Endothelial cell of umbilical vein (primary cell): ENCODE results near the gene TTC21A. TPM values are rescaled to one million over a fixed set of nuclear protein-coding genes. Genes with fewer than 3 reads are reported as not detected.

Source experiments
- BruUV-seq: library from RNA; stranded (reverse); fragments of 400-500 nt; replicated peaks from 2 replicates; lab custom pipeline; 2021; lab: Mats Ljungman, UMichigan
- CTCF ChIA-PET: fragments of 300-600, 350-600 bp; sonication (Branson Sonifier 250); formaldehyde crosslinking; loops from one replicate; lab custom pipeline; 2021; ENCODE audit warnings: antibody characterized with exemption, inconsistent platforms; lab: Charles Lee
- POLR2A ChIA-PET: fragments of 300-600, 350-600 bp; sonication (Branson Sonifier 250); formaldehyde crosslinking; loops from one replicate; lab custom pipeline; 2021; ENCODE audit warnings: antibody characterized with exemption, inconsistent platforms; lab: Charles Lee
- DNase-seq: peaks from one replicate; pipeline ENCODE4 v3.0.0-alpha.2; 2011; ENCODE audit warnings: low read depth, low spot score
- FAIRE-seq: peaks from 2 replicates; lab custom pipeline; 2011; peaks lifted over from hg19 to GRCh38; lab: Jason Lieb, UNC
- H2AFZ ChIP-seq: 2 replicates; pipeline ENCODE4 v1.6.0; 2012; ENCODE audit warnings: low read depth, low read length, control low read depth, inconsistent platforms
- H3K27ac ChIP-seq: 2 replicates; pipeline ENCODE4 v1.5.1; 2011; ENCODE audit warnings: low read depth, mild to moderate bottlenecking, control low read depth, low read length, moderate library complexity; ENCODE audit not compliant: insufficient read depth
- H3K27me3 ChIP-seq, 2 experiments: 2 replicates each; pipeline versions ENCODE4 v1.6.0 to v1.6.1; 2011; ENCODE audit warnings: low read length in 2 of 2, mixed read lengths in 1 of 2; ENCODE audit not compliant: control insufficient read depth in 2 of 2, insufficient read depth in 2 of 2
- H3K36me3 ChIP-seq, 2 experiments: 2 replicates in 1 of 2; 3 replicates in 1 of 2; pipeline ENCODE4 v1.5.1; 2011; ENCODE audit warnings: low read length in 2 of 2, mild to moderate bottlenecking in 1 of 2, moderate library complexity in 1 of 2; ENCODE audit not compliant: control insufficient read depth in 2 of 2, insufficient read depth in 2 of 2; ENCODE audit errors: extremely low read depth in 1 of 2
- H3K4me1 ChIP-seq: 3 replicates; pipeline ENCODE4 v1.5.1; 2011; ENCODE audit warnings: mild to moderate bottlenecking, low read length; ENCODE audit not compliant: control insufficient read depth, insufficient read depth; ENCODE audit errors: extremely low read depth
- H3K4me2 ChIP-seq: 2 replicates; pipeline ENCODE4 v1.6.1; 2011; ENCODE audit warnings: low read length, control low read depth, mixed read lengths; ENCODE audit not compliant: insufficient read depth
- H3K4me3 ChIP-seq, 3 experiments: fragments of 200-600 bp in 1 of 3; sonication (generic), shearing (Covaris generic) in 1 of 3; replicated peaks in 1 of 3; 2 replicates each; pipeline ENCODE4 v1.5.1; 2011 to 2016; ENCODE audit warnings: control low read depth in 3 of 3, low read length in 3 of 3, mild to moderate bottlenecking in 2 of 3, inconsistent platforms in 1 of 3, low read depth in 1 of 3, moderate library complexity in 1 of 3; ENCODE audit not compliant: insufficient read depth in 1 of 3
- H3K79me2 ChIP-seq: 2 replicates; pipeline ENCODE4 v1.6.0; 2012; ENCODE audit warnings: low read length, inconsistent platforms; ENCODE audit not compliant: control insufficient read depth, insufficient read depth
- H3K9ac ChIP-seq: replicated peaks from 2 replicates; pipeline ENCODE3; 2011; ENCODE audit warnings: low read length, control low read depth; ENCODE audit not compliant: insufficient read depth; ENCODE audit errors: extremely low read depth
- H3K9me1 ChIP-seq: replicated peaks from 3 replicates; pipeline ENCODE4 v1.6.0; 2011; ENCODE audit warnings: mild to moderate bottlenecking, low read length; ENCODE audit not compliant: control insufficient read depth, insufficient read depth; ENCODE audit errors: extremely low read depth
- H3K9me3 ChIP-seq: replicated peaks from 2 replicates; pipeline ENCODE4 v1.5.1; 2012; ENCODE audit warnings: low read length, inconsistent platforms; ENCODE audit not compliant: control insufficient read depth, insufficient read depth
- H4K20me1 ChIP-seq: replicated peaks from 2 replicates; pipeline ENCODE3; 2011; ENCODE audit warnings: mild to moderate bottlenecking, low read length; ENCODE audit not compliant: control insufficient read depth, insufficient read depth; ENCODE audit errors: extremely low read depth
- EZH2 ChIP-seq: IDR thresholded peaks from 2 replicates; pipeline ENCODE4 v1.6.1; 2012; ENCODE audit warnings: borderline replicate concordance, low read depth, mild to moderate bottlenecking, moderate library complexity, low read length, inconsistent platforms; ENCODE audit not compliant: severe bottlenecking
- FOS ChIP-seq: IDR thresholded peaks from 2 replicates; pipeline ENCODE4 v1.6.1; 2011; ENCODE audit warnings: mild to moderate bottlenecking, low read length, moderate library complexity, borderline replicate concordance; ENCODE audit not compliant: insufficient read depth
- GATA2 ChIP-seq: IDR thresholded peaks from 2 replicates; pipeline ENCODE4 v1.7.0; 2011; ENCODE audit warnings: low read depth, mild to moderate bottlenecking, moderate library complexity, mixed read lengths, low read length; ENCODE audit not compliant: insufficient read length, insufficient read depth
- JUN ChIP-seq: IDR thresholded peaks from 2 replicates; pipeline ENCODE4 v1.6.1; 2011; ENCODE audit warnings: borderline replicate concordance, low read depth; ENCODE audit not compliant: insufficient read length, insufficient read depth
- MYC ChIP-seq: IDR thresholded peaks from one replicate; pipeline ENCODE4 v1.6.1; 2011; ENCODE audit warnings: mild to moderate bottlenecking, low read depth, low read length
- POLR2A ChIP-seq: IDR thresholded peaks from 2 replicates; pipeline ENCODE4 v1.6.1; 2012; ENCODE audit warnings: low read depth, mild to moderate bottlenecking, control low read depth, low read length
- POLR2AphosphoS5 ChIP-seq: IDR thresholded peaks from 2 replicates; pipeline ENCODE4 v1.6.1; 2012; ENCODE audit warnings: low read depth, mild to moderate bottlenecking, control low read depth, low read length, moderate library complexity; ENCODE audit not compliant: insufficient read depth
- dilution Hi-C: fragments of 300-500 bp; cut with MboI; formaldehyde crosslinking; loops from one replicate; pipeline ENCODE4 v1.15.0; 2019; ENCODE audit warnings: low sequenced_read_pairs; ENCODE audit not compliant: extremely low pct_ligation_motif_present
- intact Hi-C: fragments of 100-400 bp; cut with micrococcal nuclease; formaldehyde crosslinking; loops from one replicate; pipeline ENCODE4 v1.10.0; 2022
- polyA plus RNA-seq, 4 experiments: library from polyadenylated mRNA; depleted of rRNA in 3 of 4; stranded (reverse) in 3 of 4; unstranded in 1 of 4; fragments of >200 nt; gene quantifications; 2 replicates each; pipeline versions ENCODE4 v1.2.1 to v1.2.3, GENCODE V29; 2011 to 2012; ENCODE audit warnings: missing spikeins in 1 of 4
- total RNA-seq: library from RNA; stranded (reverse); gene quantifications from 2 replicates; pipeline ENCODE4 v1.2.3, GENCODE V29; 2021
- TF ChIP-seq, protein P1 (sequence below), 2 donors: IDR thresholded peaks; 1 replicate in 1 of 2; 2 replicates in 1 of 2; pipeline ENCODE4 v1.5.1; 2011; ENCODE audit warnings: low read length in 2 of 2, mild to moderate bottlenecking in 2 of 2, moderate library complexity in 2 of 2, control low read depth in 1 of 2, inconsistent platforms in 1 of 2, low read depth in 1 of 2; ENCODE audit not compliant: insufficient read depth in 1 of 2; ENCODE audit errors: extremely low read depth in 1 of 2
- TF ChIP-seq, protein P2 (sequence below): IDR thresholded peaks from 2 replicates; pipeline ENCODE4 v1.6.1; 2011; ENCODE audit not compliant: insufficient read depth, insufficient read length

Gene TTC21A
- total and polyA plus RNA-seq, 2 donors (not counting 3 experiments of a cell fraction or from before 2014, with no cell fraction given), result 4.7 to 7.8 TPM

DNA sequence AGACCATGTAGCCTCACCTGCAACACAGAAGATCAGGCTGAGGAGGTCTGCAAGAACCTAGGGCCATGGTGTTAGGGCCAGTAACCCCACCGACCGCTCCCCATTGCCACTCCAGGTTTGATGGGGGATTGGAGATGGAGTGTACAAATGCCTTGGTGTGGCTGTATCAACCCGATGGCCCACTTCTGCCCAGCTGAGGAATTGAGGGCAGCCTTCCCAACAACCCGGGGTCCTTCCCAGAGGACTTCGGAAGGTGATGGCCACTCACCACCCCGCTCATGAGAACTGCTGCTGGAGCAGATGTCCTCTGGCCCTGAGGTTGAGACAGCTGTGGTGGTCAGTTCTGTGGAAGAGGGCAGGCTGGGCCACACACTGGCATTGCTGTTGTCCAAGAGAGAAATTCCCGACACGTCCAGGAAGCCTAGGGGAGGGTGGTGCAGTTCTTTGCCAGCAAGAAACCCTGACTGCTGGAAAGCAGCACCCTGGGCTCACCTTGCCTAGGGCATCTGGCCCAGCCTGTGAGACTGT lies 8.9 kb upstream of the TTC21A start:
- TF ChIP-seq EZH2 (no peak), POLR2AphosphoS5 (no peak), FOS (no peak)
- TF ChIP-seq, protein P1, sequence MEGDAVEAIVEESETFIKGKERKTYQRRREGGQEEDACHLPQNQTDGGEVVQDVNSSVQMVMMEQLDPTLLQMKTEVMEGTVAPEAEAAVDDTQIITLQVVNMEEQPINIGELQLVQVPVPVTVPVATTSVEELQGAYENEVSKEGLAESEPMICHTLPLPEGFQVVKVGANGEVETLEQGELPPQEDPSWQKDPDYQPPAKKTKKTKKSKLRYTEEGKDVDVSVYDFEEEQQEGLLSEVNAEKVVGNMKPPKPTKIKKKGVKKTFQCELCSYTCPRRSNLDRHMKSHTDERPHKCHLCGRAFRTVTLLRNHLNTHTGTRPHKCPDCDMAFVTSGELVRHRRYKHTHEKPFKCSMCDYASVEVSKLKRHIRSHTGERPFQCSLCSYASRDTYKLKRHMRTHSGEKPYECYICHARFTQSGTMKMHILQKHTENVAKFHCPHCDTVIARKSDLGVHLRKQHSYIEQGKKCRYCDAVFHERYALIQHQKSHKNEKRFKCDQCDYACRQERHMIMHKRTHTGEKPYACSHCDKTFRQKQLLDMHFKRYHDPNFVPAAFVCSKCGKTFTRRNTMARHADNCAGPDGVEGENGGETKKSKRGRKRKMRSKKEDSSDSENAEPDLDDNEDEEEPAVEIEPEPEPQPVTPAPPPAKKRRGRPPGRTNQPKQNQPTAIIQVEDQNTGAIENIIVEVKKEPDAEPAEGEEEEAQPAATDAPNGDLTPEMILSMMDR (IDR thresholded peaks at IDR 0.05; ENCODE audit: extremely low read depth in 1 of 2, insufficient read depth in 1 of 2, low read depth in 1 of 2, low read length in 2 of 2), result no peak
- dilution Hi-C loops, result no loop called here
- H3K9me1 ChIP-seq, result no peaks in the 10 kb centered on the region
- DNase-seq (no peak), FAIRE-seq (no peak)
- H3K27me3 ChIP-seq, result no peaks in the 10 kb centered on the region
- no TSS peak for BruUV-seq
- H2AFZ ChIP-seq, result no peak overlapping the region
- H3K4me2 ChIP-seq, result no peak overlapping the region
- ChIA-PET POLR2A (no interaction called here), CTCF (no interaction called here)
- no peaks in the 10 kb centered on the region for H3K4me1 ChIP-seq
- peaks cover 24 to 39% of the 10 kb centered on the region in 2 experiments for H3K36me3 ChIP-seq
- H3K9ac ChIP-seq, result no peak overlapping the region
- H4K20me1 ChIP-seq, result no peaks in the 10 kb centered on the region
- H3K9me3 ChIP-seq, result no peaks in the 10 kb centered on the region
- no peak overlapping the region for H3K4me3 ChIP-seq
- peaks cover 14% of the 10 kb centered on the region for H3K79me2 ChIP-seq
- intact Hi-C loops, result no loop called here
- H3K27ac ChIP-seq, result no peak overlapping the region

DNA sequence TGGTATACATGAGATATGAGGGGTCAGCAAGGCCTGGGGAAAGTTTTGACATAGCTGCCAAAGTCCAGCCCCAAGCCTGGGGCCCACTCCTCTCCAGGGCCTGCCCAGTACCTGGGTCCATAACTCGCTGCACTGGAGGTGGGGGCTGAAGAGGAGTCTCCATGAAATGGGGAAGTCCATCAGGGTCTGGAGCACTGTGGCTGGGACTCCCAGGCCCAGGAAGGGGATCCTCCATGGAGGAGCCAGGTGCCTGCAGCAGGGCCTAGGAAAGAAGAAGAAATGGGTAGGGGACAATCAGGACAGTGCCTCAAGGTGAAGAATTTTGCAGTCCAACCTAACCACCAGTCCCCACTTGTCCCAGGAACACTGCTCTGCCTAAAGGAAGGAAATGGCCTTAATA lies 8.2 kb upstream of the TTC21A start:
- dilution Hi-C loops (no loop called here), intact Hi-C loops (no loop called here)
- no peaks in the 10 kb centered on the region for H3K9me1 ChIP-seq
- H2AFZ ChIP-seq, result no peak overlapping the region
- POLR2A ChIA-PET, result no interaction called here
- FAIRE-seq, result no peak
- no peak overlapping the region for H3K4me2 ChIP-seq
- no peak overlapping the region for H3K4me3 ChIP-seq
- no peaks in the 10 kb centered on the region for H3K27me3 ChIP-seq
- no peak overlapping the region for H3K27ac ChIP-seq
- DNase-seq, result no peak
- no peaks in the 10 kb centered on the region for H3K4me1 ChIP-seq
- BruUV-seq, result no TSS peak
- no peak for TF ChIP-seq JUN
- TF ChIP-seq GATA2, result no peak
- TF ChIP-seq MYC, result no peak
- TF ChIP-seq, protein P1 (IDR thresholded peaks at IDR 0.05; ENCODE audit: extremely low read depth in 1 of 2, insufficient read depth in 1 of 2, low read depth in 1 of 2, low read length in 2 of 2), result no peak
- TF ChIP-seq POLR2AphosphoS5, result no peak
- TF ChIP-seq, protein P2, sequence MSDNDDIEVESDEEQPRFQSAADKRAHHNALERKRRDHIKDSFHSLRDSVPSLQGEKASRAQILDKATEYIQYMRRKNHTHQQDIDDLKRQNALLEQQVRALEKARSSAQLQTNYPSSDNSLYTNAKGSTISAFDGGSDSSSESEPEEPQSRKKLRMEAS, result no peak
- TF ChIP-seq FOS, result no peak
- no peak for TF ChIP-seq POLR2A
- peaks cover 20% of the 10 kb centered on the region for H3K79me2 ChIP-seq
- CTCF ChIA-PET, result no interaction called here
- no peak overlapping the region for H3K9ac ChIP-seq
- H4K20me1 ChIP-seq, result no peaks in the 10 kb centered on the region
- peaks cover 22 to 39% of the 10 kb centered on the region in 2 experiments for H3K36me3 ChIP-seq
- no peaks in the 10 kb centered on the region for H3K9me3 ChIP-seq
